Gastrocnemius medialis (tissue), 4 donors: ENCODE measurements around the gene TRPM4. TPM values are rescaled to one million over a fixed set of nuclear protein-coding genes. Genes with fewer than 3 reads are reported as not detected.
"Not testable (repeated sequence)": the region's sequence is repeated elsewhere in the genome, so short reads cannot be mapped to it uniquely, and the experiment has no call there.

Experiments used
- ATAC-seq, 2 donors: fragments of 150-250 bp; one replicate each; pipeline ENCODE4 v1.9.1; 2016
- DNase-seq, 2 donors: peaks; one replicate each; pipeline ENCODE4 v3.0.0-alpha.2; 2019
- H3K27ac ChIP-seq, 4 donors: fragments of 200-600 bp; sonication (generic); 1 replicate in 1 of 4; 2 replicates in 3 of 4; pipeline ENCODE4 v1.5.1; 2016 to 2018; ENCODE audit warnings: mild to moderate bottlenecking in 2 of 4, moderate library complexity in 1 of 4
- H3K27me3 ChIP-seq, 3 donors: fragments of 200-600 bp; sonication (generic) in 2 of 3; 1 replicate in 1 of 3; 2 replicates in 2 of 3; pipeline versions ENCODE4 v1.5.1 to v1.6.0; 2016 to 2019; ENCODE audit warnings: mild to moderate bottlenecking in 1 of 3, moderate library complexity in 1 of 3
- H3K36me3 ChIP-seq, 2 donors: fragments of 200-600 bp; sonication (generic) in 1 of 2; one replicate each; pipeline ENCODE4 v1.5.1; 2017 to 2018
- H3K4me1 ChIP-seq, 2 donors: fragments of 200-600 bp; sonication (generic) in 1 of 2; one replicate each; pipeline ENCODE4 v1.5.1; 2016 to 2017; ENCODE audit warnings: mild to moderate bottlenecking in 2 of 2
- H3K4me3 ChIP-seq, 4 donors: fragments of 200-600 bp; sonication (generic) in 3 of 4; 1 replicate in 1 of 4; 2 replicates in 3 of 4; pipeline ENCODE4 v1.5.1; 2016 to 2019; ENCODE audit warnings: mild to moderate bottlenecking in 2 of 4
- H3K9me3 ChIP-seq, 3 donors: fragments of 200-600 bp; sonication (generic) in 2 of 3; 1 replicate in 1 of 3; 2 replicates in 2 of 3; pipeline ENCODE4 v1.5.1; 2016 to 2019
- POLR2A ChIP-seq, 2 donors: fragments of 450-650 bp; IDR thresholded peaks; one replicate each; pipeline ENCODE4 v1.6.1; 2017; ENCODE audit warnings: antibody characterized with exemption in 2 of 2, mild to moderate bottlenecking in 2 of 2, moderate library complexity in 2 of 2
- in situ Hi-C, 4 donors: fragments of 200-750 bp; cut with MboI; loops; one replicate each; pipeline versions ENCODE4 v1.15.0 to v1.8.0; 2017; ENCODE audit warnings: low sequenced_read_pairs in 4 of 4
- intact Hi-C: fragments of 100-400 bp; cut with DNase I; formaldehyde crosslinking; loops from one replicate; pipeline ENCODE4 v1.15.1; 2023; ENCODE audit warnings: low total_unique reads
- total RNA-seq, 4 donors: library from RNA; depleted of rRNA; stranded (reverse); fragments of >200 nt; gene quantifications; one replicate each; pipeline versions ENCODE4 v1.1.0 to v1.2.3, GENCODE V29; 2016
- TF ChIP-seq, protein P1 (sequence below), 5 experiments: fragments of 450-650 bp in 3 of 5; fragments of 200-600 bp in 2 of 5; sonication (generic) in 2 of 5; IDR thresholded peaks in 4 of 5; conservative IDR thresholded peaks in 1 of 5; 1 replicate in 4 of 5; 2 replicates in 1 of 5; pipeline ENCODE4 v1.5.1; 2016 to 2019; ENCODE audit warnings: antibody characterized with exemption in 5 of 5, mild to moderate bottlenecking in 3 of 5, moderate library complexity in 3 of 5

The TRPM4 gene
- total RNA-seq, 4 donors from 2014 or later: 10.4 to 11.5 (median 11.3) TPM

DNA sequence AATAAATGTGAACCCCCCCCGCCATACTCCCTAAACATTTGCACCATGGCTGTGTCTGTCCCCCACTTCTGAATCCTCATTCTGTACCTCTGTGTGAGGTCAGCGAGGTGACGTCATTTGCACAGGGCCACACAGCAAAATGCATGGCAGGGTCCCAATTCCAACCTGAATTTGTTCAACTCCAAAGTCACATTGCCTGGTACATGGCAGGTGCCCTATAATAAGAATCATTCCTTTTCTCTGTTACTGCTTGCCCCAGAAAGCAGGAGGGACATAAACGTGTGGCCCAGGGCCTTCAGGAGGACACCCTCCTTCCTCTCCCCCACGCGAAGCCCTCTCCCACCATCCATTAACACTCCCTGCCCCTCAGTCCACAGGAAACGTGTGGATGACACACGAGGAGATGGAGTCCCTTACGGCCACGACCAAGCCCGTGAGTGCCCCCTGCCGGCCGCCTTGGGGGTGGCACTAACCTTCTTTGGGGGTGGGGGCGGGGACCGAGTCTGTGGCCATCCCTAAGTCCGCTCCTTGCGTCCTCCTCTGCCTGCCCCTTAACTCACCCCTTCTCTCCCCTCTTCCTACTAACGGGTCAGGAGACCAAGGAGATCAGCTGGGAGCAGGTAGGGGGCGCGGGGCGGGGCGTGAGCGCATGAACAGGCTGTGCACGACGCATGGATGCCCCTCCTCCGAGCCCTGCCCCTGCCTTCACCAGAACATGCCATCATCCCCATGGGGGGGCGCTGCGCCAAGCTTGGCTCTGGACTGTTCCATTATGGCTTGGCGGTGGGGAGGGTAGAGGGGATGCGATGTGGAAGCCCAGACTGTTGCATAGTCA lies 11.8 kb upstream of the TRPM4 start:
- H3K4me1 ChIP-seq: peaks cover 19 to 44% of the 10 kb centered on the region in 2 donors
- H3K27ac ChIP-seq: peak overlapping the region in 1 of 4 donors; percentile 4

DNA sequence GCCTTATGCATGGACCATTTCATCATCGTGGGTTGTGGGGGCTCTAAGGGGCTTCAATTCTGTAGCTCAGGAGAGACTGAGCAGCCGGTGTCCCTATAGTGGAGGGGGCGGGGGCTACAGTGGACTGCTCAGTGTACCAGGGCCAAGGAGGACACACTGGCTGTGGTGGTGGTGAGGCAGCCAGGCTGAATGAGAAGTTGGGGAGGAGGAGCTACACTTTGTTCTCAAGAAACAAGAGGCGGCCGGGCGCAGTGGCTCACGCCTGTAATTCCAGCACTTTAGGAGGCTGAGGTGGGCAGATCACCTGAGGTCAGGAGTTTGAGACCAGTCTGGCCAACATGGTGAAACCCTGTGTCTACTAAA lies 11.2 kb upstream of the TRPM4 start:
- not testable (repeated sequence) for DNase-seq, H3K9me3 ChIP-seq, H3K27me3 ChIP-seq, ATAC-seq, H3K36me3 ChIP-seq, H3K4me3 ChIP-seq
- in situ Hi-C loops: loop anchor here in 2 of 4 donors (5.0 kb wide), 1 partner anchor 49 kb away; no protein-coding TSS in a partner anchor
- Histone ChIP-seq H3K27ac (peak overlapping the region in 1 of 4 donors; percentile 4), H3K4me1 (peaks cover 24 to 50% of the 10 kb centered on the region in 2 donors)
- intact Hi-C loops: loop anchor here (1.0 kb wide), 1 partner anchor 48 kb away; no protein-coding TSS in a partner anchor

More for the DNA sequence above, 11.8 kb upstream of the TRPM4 start:
- no peaks in the 10 kb centered on the region for H3K27me3 ChIP-seq
- in situ Hi-C loops (loop anchor here in 2 of 4 donors (5.0 kb wide), 1 partner anchor 48 kb away; no protein-coding TSS in a partner anchor), intact Hi-C loops (loop anchor here (1.0 kb wide), 1 partner anchor 47 kb away; no protein-coding TSS in a partner anchor)
- peak overlapping the region in 3 of 4 donors; percentile 25 to 45 (median 31) for H3K4me3 ChIP-seq
- TF ChIP-seq, protein P1, sequence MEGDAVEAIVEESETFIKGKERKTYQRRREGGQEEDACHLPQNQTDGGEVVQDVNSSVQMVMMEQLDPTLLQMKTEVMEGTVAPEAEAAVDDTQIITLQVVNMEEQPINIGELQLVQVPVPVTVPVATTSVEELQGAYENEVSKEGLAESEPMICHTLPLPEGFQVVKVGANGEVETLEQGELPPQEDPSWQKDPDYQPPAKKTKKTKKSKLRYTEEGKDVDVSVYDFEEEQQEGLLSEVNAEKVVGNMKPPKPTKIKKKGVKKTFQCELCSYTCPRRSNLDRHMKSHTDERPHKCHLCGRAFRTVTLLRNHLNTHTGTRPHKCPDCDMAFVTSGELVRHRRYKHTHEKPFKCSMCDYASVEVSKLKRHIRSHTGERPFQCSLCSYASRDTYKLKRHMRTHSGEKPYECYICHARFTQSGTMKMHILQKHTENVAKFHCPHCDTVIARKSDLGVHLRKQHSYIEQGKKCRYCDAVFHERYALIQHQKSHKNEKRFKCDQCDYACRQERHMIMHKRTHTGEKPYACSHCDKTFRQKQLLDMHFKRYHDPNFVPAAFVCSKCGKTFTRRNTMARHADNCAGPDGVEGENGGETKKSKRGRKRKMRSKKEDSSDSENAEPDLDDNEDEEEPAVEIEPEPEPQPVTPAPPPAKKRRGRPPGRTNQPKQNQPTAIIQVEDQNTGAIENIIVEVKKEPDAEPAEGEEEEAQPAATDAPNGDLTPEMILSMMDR (IDR thresholded peaks at IDR 0.05 in 4 of 5, conservative IDR thresholded peaks at IDR 0.05 in 1 of 5): peak in 4 of 5 experiments; percentile 87 to 95 (median 91)
- TF ChIP-seq POLR2A (IDR thresholded peaks at IDR 0.05): no peak
- DNase-seq: peak; percentile 45 to 76
- ATAC-seq: peak; percentile 22 to 34
- no peaks in the 10 kb centered on the region for H3K9me3 ChIP-seq
- H3K36me3 ChIP-seq: no peaks in the 10 kb centered on the region

DNA sequence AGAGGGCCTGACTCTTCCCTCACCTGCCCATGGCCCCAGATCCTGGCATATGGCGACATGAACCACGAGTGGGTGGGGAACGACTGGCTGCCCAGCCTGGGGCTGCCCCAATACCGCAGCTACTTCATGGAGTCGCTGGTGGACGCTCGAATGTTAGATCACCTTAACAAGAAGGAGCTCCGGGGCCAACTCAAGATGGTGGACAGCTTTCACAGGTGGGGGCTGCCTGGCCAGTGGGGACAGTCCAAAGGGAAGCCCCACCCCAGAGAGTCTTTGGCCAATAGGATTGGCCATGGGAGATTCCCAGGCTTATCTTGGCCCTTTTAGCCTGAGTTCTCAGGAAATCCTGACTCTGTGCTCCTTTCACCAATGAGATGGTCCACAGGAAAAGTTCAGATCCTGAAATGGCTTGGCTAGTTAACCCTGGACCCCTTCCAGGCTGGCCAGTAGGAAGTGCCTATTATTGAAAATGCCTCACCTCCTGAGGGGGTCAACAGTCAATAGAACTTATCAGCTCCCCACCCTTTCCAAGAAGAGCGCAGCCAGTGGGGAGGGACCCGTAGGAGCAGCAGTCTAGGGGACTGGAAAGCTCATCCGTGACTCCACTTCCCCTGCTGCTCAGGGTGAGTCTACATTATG lies 9.4 kb upstream of the TRPM4 start:
- H3K9me3 ChIP-seq: no peaks in the 10 kb centered on the region
- peaks cover 24 to 54% of the 10 kb centered on the region in 2 donors for H3K4me1 ChIP-seq
- ATAC-seq: no peak
- H3K27ac ChIP-seq: peak overlapping the region; percentile 99 to 100 (median 99)
- no peaks in the 10 kb centered on the region for H3K36me3 ChIP-seq
- no peak for TF ChIP-seq POLR2A (IDR thresholded peaks at IDR 0.05)
- TF ChIP-seq, protein P1 (IDR thresholded peaks at IDR 0.05 in 4 of 5, conservative IDR thresholded peaks at IDR 0.05 in 1 of 5): no peak
- no peaks in the 10 kb centered on the region for H3K27me3 ChIP-seq
- DNase-seq: no peak
- H3K4me3 ChIP-seq: peak overlapping the region; percentile 64 to 87 (median 83)
- in situ Hi-C loops (loop anchor here in 2 of 4 donors (5.0 kb wide), 1 partner anchor 51 kb away; no protein-coding TSS in a partner anchor), intact Hi-C loops (no loop called here)

DNA sequence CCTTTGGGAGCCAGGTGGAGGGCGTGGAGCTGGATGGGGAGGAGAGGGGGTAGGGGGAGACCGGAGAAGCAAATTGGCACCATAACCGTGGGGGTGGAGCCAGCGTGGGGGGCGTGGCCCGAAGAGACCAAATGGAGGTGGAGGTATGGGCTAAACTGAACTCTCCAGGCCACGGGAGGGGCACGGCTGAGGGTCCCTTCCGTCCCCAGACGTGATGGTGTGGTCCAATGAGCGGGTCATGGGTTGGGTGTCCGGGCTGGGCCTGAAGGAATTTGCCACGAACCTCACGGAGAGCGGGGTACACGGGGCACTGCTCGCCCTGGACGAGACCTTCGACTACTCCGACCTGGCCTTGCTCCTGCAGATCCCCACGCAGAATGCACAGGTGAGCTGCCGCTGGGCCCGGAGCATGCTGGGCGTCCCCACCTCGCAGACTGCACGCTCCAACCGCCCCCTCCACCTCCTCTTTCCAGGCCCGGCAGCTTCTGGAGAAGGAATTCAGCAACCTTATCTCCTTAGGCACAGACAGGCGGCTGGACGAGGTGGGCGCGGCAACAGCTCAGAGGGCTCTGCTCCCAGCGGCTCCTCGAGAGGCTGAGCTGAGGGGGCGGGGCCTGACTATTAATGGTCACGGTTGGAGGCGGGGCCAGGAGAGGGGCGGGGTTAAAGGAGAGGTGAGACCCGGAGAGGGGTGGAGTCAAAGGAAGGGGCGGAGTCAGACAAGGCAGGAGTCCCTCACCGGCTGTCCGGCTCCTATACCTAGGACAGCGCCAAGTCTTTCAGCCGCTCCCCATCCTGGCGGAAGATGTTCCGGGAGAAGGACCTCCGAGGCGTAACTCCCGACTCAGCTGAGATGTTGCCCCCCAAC lies 8.6 kb upstream of the TRPM4 start:
- Histone ChIP-seq H3K27me3 (no peaks in the 10 kb centered on the region), H3K27ac (peak overlapping the region; percentile 99 to 100 (median 99)), H3K36me3 (no peaks in the 10 kb centered on the region), H3K4me3 (peak overlapping the region; percentile 64 to 87 (median 83)), H3K9me3 (no peaks in the 10 kb centered on the region), H3K4me1 (peaks cover 29 to 60% of the 10 kb centered on the region in 2 donors)
- DNase-seq: peak; percentile 96 to 98
- peak; percentile 68 to 70 for ATAC-seq
- TF ChIP-seq, protein P1 (IDR thresholded peaks at IDR 0.05 in 4 of 5, conservative IDR thresholded peaks at IDR 0.05 in 1 of 5): no peak
- TF ChIP-seq POLR2A (IDR thresholded peaks at IDR 0.05): peak; percentile 64 to 79
- in situ Hi-C loops: loop anchor here in 2 of 4 donors (5.0 kb wide), 1 partner anchor 52 kb away; no protein-coding TSS in a partner anchor
- intact Hi-C loops: no loop called here
